Brain microvascular endothelial cell (primary cell): ENCODE results near the gene TGFBR1.

Source experiments
- DNase-seq: peaks from one replicate; pipeline ENCODE4 v3.0.0-alpha.2; 2020
- H3K27ac ChIP-seq: fragments of 250-450 bp; sonication (Bioruptor Pico); 2 replicates; pipeline ENCODE4 v1.5.1; 2020; ENCODE audit warnings: mild to moderate bottlenecking, moderate library complexity
- H3K27me3 ChIP-seq: fragments of 250-450 bp; sonication (Bioruptor Pico); replicated peaks from 2 replicates; pipeline ENCODE4 v1.5.1; 2020; ENCODE audit warnings: mild to moderate bottlenecking
- H3K36me3 ChIP-seq: fragments of 250-450 bp; sonication (Bioruptor Pico); replicated peaks from 2 replicates; pipeline ENCODE4 v1.5.1; 2020; ENCODE audit warnings: mild to moderate bottlenecking
- H3K4me3 ChIP-seq: 2 replicates; pipeline ENCODE4 v1.5.1; 2011; ENCODE audit warnings: low read depth, mild to moderate bottlenecking, control low read depth, low read length, moderate library complexity
- in situ Hi-C: cut with HindIII; loops from 2 replicates; pipeline ENCODE4 v1.10.0; 2017; ENCODE audit warnings: low sequenced_read_pairs, low pct_ligation_motif_present
- TF ChIP-seq, protein P1 (sequence below): IDR thresholded peaks from 2 replicates; pipeline ENCODE4 v1.5.1; 2011; ENCODE audit warnings: low read depth, mild to moderate bottlenecking, moderate library complexity, low read length, control low read depth, inconsistent platforms; ENCODE audit errors: missing control alignments

TGFBR1 gene

DNA sequence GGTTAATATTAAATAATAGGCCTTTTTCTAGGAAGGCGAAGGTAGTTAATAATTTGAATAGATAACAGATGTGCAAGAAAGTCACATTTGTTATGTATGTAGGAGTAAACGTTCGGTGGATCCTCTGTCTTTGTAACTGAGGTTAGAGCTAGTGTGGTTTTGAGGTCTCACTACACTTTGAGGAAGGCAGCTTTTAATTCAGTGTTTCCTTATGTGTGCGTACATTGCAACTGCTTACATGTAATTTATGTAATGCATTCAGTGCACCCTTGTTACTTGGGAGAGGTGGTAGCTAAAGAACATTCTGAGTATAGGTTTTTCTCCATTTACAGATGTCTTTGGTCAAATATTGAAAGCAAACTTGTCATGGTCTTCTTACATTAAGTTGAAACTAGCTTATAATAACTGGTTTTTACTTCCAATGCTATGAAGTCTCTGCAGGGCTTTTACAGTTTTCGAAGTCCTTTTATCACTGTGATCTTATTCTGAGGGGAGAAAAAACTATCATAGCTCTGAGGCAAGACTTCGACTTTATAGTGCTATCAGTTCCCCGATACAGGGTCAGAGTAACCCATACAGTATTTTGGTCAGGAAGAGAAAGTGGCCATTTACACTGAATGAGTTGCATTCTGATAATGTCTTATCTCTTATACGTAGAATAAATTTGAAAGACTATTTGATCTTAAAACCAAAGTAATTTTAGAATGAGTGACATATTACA is 45.7 kb downstream of the TGFBR1 start:
- no peak overlapping the region for H3K4me3 ChIP-seq
- no peaks in the 10 kb centered on the region for H3K27me3 ChIP-seq
- no peak for DNase-seq
- TF ChIP-seq, protein P1, sequence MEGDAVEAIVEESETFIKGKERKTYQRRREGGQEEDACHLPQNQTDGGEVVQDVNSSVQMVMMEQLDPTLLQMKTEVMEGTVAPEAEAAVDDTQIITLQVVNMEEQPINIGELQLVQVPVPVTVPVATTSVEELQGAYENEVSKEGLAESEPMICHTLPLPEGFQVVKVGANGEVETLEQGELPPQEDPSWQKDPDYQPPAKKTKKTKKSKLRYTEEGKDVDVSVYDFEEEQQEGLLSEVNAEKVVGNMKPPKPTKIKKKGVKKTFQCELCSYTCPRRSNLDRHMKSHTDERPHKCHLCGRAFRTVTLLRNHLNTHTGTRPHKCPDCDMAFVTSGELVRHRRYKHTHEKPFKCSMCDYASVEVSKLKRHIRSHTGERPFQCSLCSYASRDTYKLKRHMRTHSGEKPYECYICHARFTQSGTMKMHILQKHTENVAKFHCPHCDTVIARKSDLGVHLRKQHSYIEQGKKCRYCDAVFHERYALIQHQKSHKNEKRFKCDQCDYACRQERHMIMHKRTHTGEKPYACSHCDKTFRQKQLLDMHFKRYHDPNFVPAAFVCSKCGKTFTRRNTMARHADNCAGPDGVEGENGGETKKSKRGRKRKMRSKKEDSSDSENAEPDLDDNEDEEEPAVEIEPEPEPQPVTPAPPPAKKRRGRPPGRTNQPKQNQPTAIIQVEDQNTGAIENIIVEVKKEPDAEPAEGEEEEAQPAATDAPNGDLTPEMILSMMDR, result no peak
- in situ Hi-C loops, result no loop called here
- H3K36me3 ChIP-seq, result peaks cover 43% of the 10 kb centered on the region
- H3K27ac ChIP-seq, result no peak overlapping the region

DNA sequence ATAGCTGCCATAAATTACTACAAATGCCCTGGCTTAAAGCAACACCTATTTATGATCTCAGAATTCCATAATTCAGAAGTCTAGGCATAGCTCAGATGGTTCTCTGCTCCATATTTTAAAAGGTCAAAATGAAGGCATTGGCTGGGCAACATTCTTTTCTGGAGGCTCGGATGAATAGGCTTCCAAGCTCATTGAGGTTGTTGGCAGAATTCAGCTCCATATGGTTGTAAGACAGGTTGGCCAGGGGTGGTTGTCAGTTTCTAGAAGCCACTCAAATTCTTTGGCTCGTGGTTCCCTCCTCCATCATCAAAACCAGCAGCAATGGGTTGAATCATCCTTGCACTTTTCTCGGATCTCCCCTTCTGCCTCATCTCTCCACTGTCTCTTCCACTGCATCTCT is 49.4 kb downstream of the TGFBR1 start:
- Histone ChIP-seq H3K4me3 (no peak overlapping the region), H3K36me3 (peaks cover 11% of the 10 kb centered on the region), H3K27ac (no peak overlapping the region), H3K27me3 (no peaks in the 10 kb centered on the region)
- DNase-seq, result no peak
- in situ Hi-C loops, result no loop called here
- TF ChIP-seq, protein P1, result no peak

DNA sequence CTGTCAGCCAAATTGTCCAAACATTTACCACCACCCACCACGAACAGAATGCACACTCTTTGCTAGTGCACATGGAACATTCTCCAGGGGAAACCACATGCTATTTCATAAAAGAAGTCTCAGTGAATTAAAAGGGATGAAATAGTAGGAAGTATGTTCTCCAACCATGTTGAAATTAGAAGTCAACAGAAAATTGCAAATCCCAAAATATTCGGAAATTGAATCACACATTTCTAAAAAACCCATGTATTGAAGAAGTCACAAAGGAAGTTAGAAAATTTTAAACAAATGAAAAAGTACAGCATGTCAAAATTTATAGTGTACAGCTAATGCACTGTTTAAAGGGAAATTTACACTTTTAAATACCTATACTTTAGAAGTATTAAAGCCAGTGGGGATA is 50.8 kb downstream of the TGFBR1 start:
- no peak overlapping the region for H3K27ac ChIP-seq
- H3K4me3 ChIP-seq, result no peak overlapping the region
- TF ChIP-seq, protein P1, result no peak
- peaks cover 8% of the 10 kb centered on the region for H3K36me3 ChIP-seq
- in situ Hi-C loops, result no loop called here
- DNase-seq, result no peak
- H3K27me3 ChIP-seq, result no peaks in the 10 kb centered on the region

DNA sequence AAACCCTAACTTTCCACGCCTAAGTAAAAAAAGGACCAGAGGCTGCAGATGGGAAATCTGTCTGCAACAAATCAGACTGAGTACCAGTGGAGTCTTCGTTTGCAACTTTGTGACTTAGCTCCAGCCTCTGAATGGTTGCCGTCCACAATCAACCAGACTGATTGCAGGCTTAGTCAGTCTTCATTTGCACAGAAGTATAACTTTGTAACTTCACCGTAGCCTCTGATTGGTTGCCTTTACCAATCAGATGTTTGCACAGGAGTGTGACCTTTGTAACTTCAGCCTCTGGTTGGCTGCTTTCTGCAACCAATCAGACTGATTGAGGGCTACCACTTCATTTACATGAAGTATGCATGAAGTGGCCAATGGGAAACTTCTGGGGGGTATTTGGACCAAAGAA is 53.7 kb downstream of the TGFBR1 start:
- H3K36me3 ChIP-seq, result no peaks in the 10 kb centered on the region
- no peak for DNase-seq
- H3K4me3 ChIP-seq, result no peak overlapping the region
- in situ Hi-C loops, result no loop called here
- H3K27ac ChIP-seq, result no peak overlapping the region
- TF ChIP-seq, protein P1, result no peak
- H3K27me3 ChIP-seq, result no peaks in the 10 kb centered on the region

DNA sequence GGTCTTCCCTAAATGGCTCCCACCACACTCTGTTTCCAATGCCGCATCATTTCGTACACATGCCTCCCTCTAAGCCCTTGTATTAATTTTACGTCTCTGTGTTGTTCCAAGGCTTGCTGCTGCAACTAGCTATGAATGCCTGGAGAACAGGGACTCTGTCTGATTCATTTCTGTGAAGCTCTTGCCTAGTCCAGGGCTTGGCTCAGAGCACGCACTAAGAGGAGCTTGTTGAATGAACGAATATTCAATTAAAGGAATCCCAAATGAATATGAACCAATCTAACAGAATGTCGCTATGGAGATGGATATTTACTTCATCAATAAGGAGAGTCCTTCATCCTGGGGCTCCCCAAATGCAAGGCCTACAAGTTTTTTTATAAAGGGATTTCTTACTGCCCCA is 55.3 kb downstream of the TGFBR1 start:
- H3K4me3 ChIP-seq, result no peak overlapping the region
- DNase-seq, result no peak
- TF ChIP-seq, protein P1, result no peak
- no peak overlapping the region for H3K27ac ChIP-seq
- H3K27me3 ChIP-seq, result no peaks in the 10 kb centered on the region
- in situ Hi-C loops, result no loop called here
- no peaks in the 10 kb centered on the region for H3K36me3 ChIP-seq

DNA sequence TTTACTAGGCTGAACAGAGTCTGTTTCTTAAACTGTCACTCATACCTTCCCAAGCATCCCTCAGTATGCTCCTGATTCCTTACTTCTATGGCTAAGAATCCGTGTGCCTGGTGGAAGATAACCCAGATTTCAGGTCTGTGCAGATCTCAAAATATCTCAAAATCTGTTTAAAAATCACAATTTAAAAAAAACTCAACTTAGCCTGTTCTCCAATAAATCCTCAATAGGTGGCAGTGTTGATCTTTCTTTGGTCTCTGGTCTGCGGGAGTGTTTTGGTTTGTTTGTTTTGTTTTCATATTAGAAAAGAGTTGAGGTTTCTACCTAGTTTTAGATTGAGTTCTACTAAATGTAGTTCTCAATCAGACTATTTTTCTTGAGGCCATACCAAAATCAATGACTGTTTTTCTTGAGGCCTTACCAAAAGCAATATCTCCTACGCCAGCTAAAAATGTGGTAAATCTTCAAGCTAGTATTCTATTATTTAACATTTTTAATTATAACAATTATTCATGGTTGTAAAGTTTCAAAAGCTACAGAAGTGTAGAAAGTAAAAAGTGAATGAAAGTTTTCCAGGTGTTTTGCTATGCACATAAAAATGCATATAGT is 57.9 kb downstream of the TGFBR1 start:
- no peaks in the 10 kb centered on the region for H3K27me3 ChIP-seq
- in situ Hi-C loops, result no loop called here
- H3K27ac ChIP-seq, result no peak overlapping the region
- TF ChIP-seq, protein P1, result peak; percentile 59
- no peaks in the 10 kb centered on the region for H3K36me3 ChIP-seq
- no peak overlapping the region for H3K4me3 ChIP-seq
- no peak for DNase-seq
